ENCODE measurements around the gene MYO15B.

MYO15B gene

GRCh38 chr17:75635610-75636202, 48.1 kb downstream of the MYO15B start:
- Histone ChIP-seq H3K36me3 (replicated peaks; ENCODE audit: insufficient read depth, low read length) (no peaks in the 10 kb centered on the region), H4K20me1 (ENCODE audit: insufficient read depth, low read length) (no peaks in the 10 kb centered on the region), H3K4me2 (ENCODE audit: low read depth, low read length) (no peak overlapping the region), H3K9ac (ENCODE audit: low read length) (no peak overlapping the region), H3F3A (ENCODE audit: insufficient read depth, low read length) (no peaks in the 10 kb centered on the region), H3K9me2 (replicated peaks; ENCODE audit: insufficient read depth, low read length) (no peaks in the 10 kb centered on the region), H3K9me3 (replicated peaks; ENCODE audit: insufficient read depth, low read length) (no peaks in the 10 kb centered on the region), H3K4me3 (ENCODE audit: low read length) (no peak overlapping the region), H3K27ac (ENCODE audit: low read length) (no peak overlapping the region), H3K27me3 (replicated peaks; ENCODE audit: insufficient read depth, low read length) (no peaks in the 10 kb centered on the region), H3K79me2 (ENCODE audit: low read length) (no peaks in the 10 kb centered on the region), H2AFZ (ENCODE audit: low read length) (no peak overlapping the region), H3K4me1 (ENCODE audit: low read length) (peaks cover 13% of the 10 kb centered on the region)
- DNase-seq, result no peak
- TF ChIP-seq EZH2 (optimal IDR thresholded peaks at IDR 0.05; ENCODE audit: low read depth, low read length), result no peak
- no peak for TF ChIP-seq EZH2phosphoT487 (IDR thresholded peaks at IDR 0.05; ENCODE audit: low read length)
- TF ChIP-seq CTCF (IDR thresholded peaks at IDR 0.05; ENCODE audit: low read length), result no peak

DNA sequence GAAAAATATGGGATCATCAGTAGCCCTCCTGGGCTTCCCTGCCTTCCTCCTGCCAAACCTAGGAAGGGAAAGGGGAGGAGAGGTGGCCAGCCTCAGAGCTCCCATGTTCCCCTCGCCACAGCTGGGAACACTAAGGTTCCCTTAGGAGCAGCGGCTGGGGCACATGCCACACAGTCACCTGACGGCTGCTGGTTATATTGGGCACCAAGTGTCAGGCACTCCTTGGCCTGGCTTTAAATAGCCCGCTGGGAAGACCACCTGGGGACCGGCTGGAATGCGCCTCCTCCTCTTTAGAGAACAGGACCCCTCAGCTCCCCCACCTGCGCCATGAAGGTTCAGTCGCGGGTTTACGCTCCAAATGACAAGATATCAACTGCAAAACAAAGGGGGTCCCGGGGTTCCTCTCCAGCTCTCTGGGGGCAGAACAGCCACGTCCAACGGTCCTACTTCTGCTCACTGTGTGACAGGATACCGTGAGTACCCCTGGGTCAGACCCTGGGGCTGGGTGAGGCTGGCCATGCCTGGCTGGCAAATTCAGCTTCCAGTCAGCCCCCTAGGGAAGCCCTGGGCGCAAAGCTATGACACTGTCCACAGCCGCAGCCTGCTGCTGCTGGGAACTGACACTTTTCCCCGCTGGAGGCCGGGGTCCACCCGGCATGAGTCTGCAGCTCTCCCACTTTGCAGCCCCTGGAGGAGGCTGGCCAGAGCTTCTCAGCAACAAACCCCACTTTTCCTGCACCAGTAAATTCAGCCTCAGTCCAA, 49.0 kb downstream of the MYO15B start:
- no peak overlapping the region for H3K27ac ChIP-seq (ENCODE audit: low read length)
- no peaks in the 10 kb centered on the region for H3K9me3 ChIP-seq (replicated peaks; ENCODE audit: insufficient read depth, low read length)
- H3K36me3 ChIP-seq (replicated peaks; ENCODE audit: insufficient read depth, low read length), result no peaks in the 10 kb centered on the region
- H3K4me2 ChIP-seq (ENCODE audit: low read depth, low read length), result no peak overlapping the region
- TF ChIP-seq CTCF (IDR thresholded peaks at IDR 0.05; ENCODE audit: low read length) (no peak), EZH2 (optimal IDR thresholded peaks at IDR 0.05; ENCODE audit: low read depth, low read length) (no peak), EZH2phosphoT487 (IDR thresholded peaks at IDR 0.05; ENCODE audit: low read length) (no peak)
- no peak overlapping the region for H3K4me3 ChIP-seq (ENCODE audit: low read length)
- no peaks in the 10 kb centered on the region for H4K20me1 ChIP-seq (ENCODE audit: insufficient read depth, low read length)
- H3K27me3 ChIP-seq (replicated peaks; ENCODE audit: insufficient read depth, low read length), result no peaks in the 10 kb centered on the region
- no peak overlapping the region for H3K9ac ChIP-seq (ENCODE audit: low read length)
- peaks cover 15% of the 10 kb centered on the region for H3K4me1 ChIP-seq (ENCODE audit: low read length)
- no peak for DNase-seq
- no peaks in the 10 kb centered on the region for H3K9me2 ChIP-seq (replicated peaks; ENCODE audit: insufficient read depth, low read length)
- no peaks in the 10 kb centered on the region for H3K79me2 ChIP-seq (ENCODE audit: low read length)
- no peaks in the 10 kb centered on the region for H3F3A ChIP-seq (ENCODE audit: insufficient read depth, low read length)
- H2AFZ ChIP-seq (ENCODE audit: low read length), result no peak overlapping the region

GRCh38 chr17:75637143-75637538, 49.5 kb downstream of the MYO15B start:
- no peak for DNase-seq
- Histone ChIP-seq H3K4me2 (ENCODE audit: low read depth, low read length) (no peak overlapping the region), H4K20me1 (ENCODE audit: insufficient read depth, low read length) (no peaks in the 10 kb centered on the region), H3K9me3 (replicated peaks; ENCODE audit: insufficient read depth, low read length) (no peaks in the 10 kb centered on the region), H3K36me3 (replicated peaks; ENCODE audit: insufficient read depth, low read length) (no peaks in the 10 kb centered on the region), H3K27me3 (replicated peaks; ENCODE audit: insufficient read depth, low read length) (no peaks in the 10 kb centered on the region), H3K27ac (ENCODE audit: low read length) (no peak overlapping the region), H2AFZ (ENCODE audit: low read length) (no peak overlapping the region), H3K4me1 (ENCODE audit: low read length) (peaks cover 21% of the 10 kb centered on the region), H3K9ac (ENCODE audit: low read length) (no peak overlapping the region), H3K9me2 (replicated peaks; ENCODE audit: insufficient read depth, low read length) (no peaks in the 10 kb centered on the region), H3K79me2 (ENCODE audit: low read length) (0 out of 2 replicates have a peak, but pooled peaks cover 5% of the 10 kb centered on the region), H3K4me3 (ENCODE audit: low read length) (no peak overlapping the region), H3F3A (ENCODE audit: insufficient read depth, low read length) (no peaks in the 10 kb centered on the region)
- no peak for TF ChIP-seq EZH2phosphoT487 (IDR thresholded peaks at IDR 0.05; ENCODE audit: low read length)
- TF ChIP-seq CTCF (IDR thresholded peaks at IDR 0.05; ENCODE audit: low read length), result no peak
- no peak for TF ChIP-seq EZH2 (optimal IDR thresholded peaks at IDR 0.05; ENCODE audit: low read depth, low read length)

All from MM.1S (cell line).